RWPE2 (cell line): ENCODE measurements around the gene LINGO1.

Source experiments
- ATAC-seq: fragments of 200-7000 bp; cut with Tn5 transposase; 3 replicates; pipeline ENCODE4 v1.9.1; 2021; ENCODE audit warnings: low read depth
- DNase-seq: peaks from one replicate; pipeline ENCODE4 v3.0.0-alpha.2; 2020; ENCODE audit warnings: low spot score
- H3K27ac ChIP-seq: fragments of 450-650 bp; 2 replicates; pipeline ENCODE4 v1.5.1; 2017; ENCODE audit warnings: mild to moderate bottlenecking; ENCODE audit not compliant: poor library complexity, severe bottlenecking
- H3K27me3 ChIP-seq: fragments of 250-450 bp; sonication (Bioruptor Pico); 2 replicates; pipeline ENCODE4 v1.5.1; 2021; ENCODE audit warnings: mild to moderate bottlenecking, moderate library complexity; ENCODE audit not compliant: insufficient read depth, poor library complexity, severe bottlenecking
- H3K36me3 ChIP-seq: fragments of 250-450 bp; sonication (Bioruptor Pico); 2 replicates; pipeline ENCODE4 v1.5.1; 2020; ENCODE audit warnings: low read depth, mild to moderate bottlenecking, moderate library complexity
- H3K4me1 ChIP-seq: fragments of 250-450 bp; sonication (Bioruptor Pico); 2 replicates; pipeline ENCODE4 v1.5.1; 2021; ENCODE audit warnings: mild to moderate bottlenecking, moderate library complexity; ENCODE audit not compliant: insufficient read depth, poor library complexity, severe bottlenecking
- H3K4me3 ChIP-seq: fragments of 250-450 bp; sonication (Bioruptor Pico); 2 replicates; pipeline ENCODE4 v1.5.1; 2021; ENCODE audit warnings: mild to moderate bottlenecking, moderate library complexity; ENCODE audit not compliant: severe bottlenecking
- H3K9me3 ChIP-seq: fragments of 250-450 bp; sonication (Bioruptor Pico); 2 replicates; pipeline ENCODE4 v1.5.1; 2021; ENCODE audit warnings: mild to moderate bottlenecking, moderate library complexity; ENCODE audit not compliant: severe bottlenecking
- CTCF ChIP-seq: fragments of 450-650 bp; IDR thresholded peaks from one replicate; pipeline ENCODE4 v1.5.1; 2017; ENCODE audit warnings: mild to moderate bottlenecking, moderate library complexity; ENCODE audit not compliant: poor library complexity, severe bottlenecking

LINGO1 gene

GRCh38 chr15:77645602-77646001 lies 12.9 kb upstream of the LINGO1 start:
- Histone ChIP-seq H3K4me3 (no peak overlapping the region), H3K9me3 (no peaks in the 10 kb centered on the region), H3K36me3 (no peaks in the 10 kb centered on the region), H3K27ac (no peak overlapping the region), H3K27me3 (no peaks in the 10 kb centered on the region), H3K4me1 (no peaks in the 10 kb centered on the region)
- ATAC-seq (no peak), DNase-seq (no peak)
- no peak for TF ChIP-seq CTCF

- DNase-seq (no peak), ATAC-seq (no peak)
- no peaks in the 10 kb centered on the region for H3K9me3 ChIP-seq
- no peak for TF ChIP-seq CTCF
- no peak overlapping the region for H3K4me3 ChIP-seq
- H3K27me3 ChIP-seq = no peaks in the 10 kb centered on the region
- no peak overlapping the region for H3K27ac ChIP-seq
- no peaks in the 10 kb centered on the region for H3K4me1 ChIP-seq
- H3K36me3 ChIP-seq = no peaks in the 10 kb centered on the region
These were observed 12.0 kb upstream of the LINGO1 start for GRCh38 chr15:77644543-77645247.

GRCh38 chr15:77643764-77644163 lies 11.1 kb upstream of the LINGO1 start:
- Histone ChIP-seq H3K9me3 (no peaks in the 10 kb centered on the region), H3K27me3 (no peaks in the 10 kb centered on the region), H3K27ac (no peak overlapping the region), H3K36me3 (no peaks in the 10 kb centered on the region), H3K4me3 (no peak overlapping the region), H3K4me1 (no peaks in the 10 kb centered on the region)
- no peak for TF ChIP-seq CTCF
- no peak for ATAC-seq
- DNase-seq = no peak

- Histone ChIP-seq H3K27ac (no peak overlapping the region), H3K27me3 (no peaks in the 10 kb centered on the region), H3K4me3 (no peak overlapping the region), H3K36me3 (no peaks in the 10 kb centered on the region), H3K4me1 (no peaks in the 10 kb centered on the region), H3K9me3 (no peaks in the 10 kb centered on the region)
- DNase-seq = no peak
- TF ChIP-seq CTCF = no peak
- ATAC-seq = peak; percentile 62
These were observed 10.2 kb upstream of the LINGO1 start for GRCh38 chr15:77642793-77643430.

- Histone ChIP-seq H3K4me3 (no peak overlapping the region), H3K9me3 (no peaks in the 10 kb centered on the region), H3K27ac (no peak overlapping the region), H3K27me3 (no peaks in the 10 kb centered on the region), H3K36me3 (no peaks in the 10 kb centered on the region), H3K4me1 (no peaks in the 10 kb centered on the region)
- no peak for DNase-seq
- no peak for TF ChIP-seq CTCF
- no peak for ATAC-seq
These were observed 9.3 kb upstream of the LINGO1 start for GRCh38 chr15:77641999-77642398.
